ENCODE measurements around the gene MOB1B.

The MOB1B gene

GRCh38 chr4:70914631-70915030, 12.5 kb downstream of the MOB1B start:
- DNase-seq (ENCODE audit: low read depth) = no peak

GRCh38 chr4:70915036-70915815, 13.1 kb downstream of the MOB1B start:
- peak; percentile 18 for DNase-seq (ENCODE audit: low read depth)

- DNase-seq (ENCODE audit: low read depth) = no peak
These were observed 13.8 kb downstream of the MOB1B start for GRCh38 chr4:70915874-70916559.

- no peak for DNase-seq (ENCODE audit: low read depth)
These were observed 18.4 kb downstream of the MOB1B start for GRCh38 chr4:70920592-70920991.

GRCh38 chr4:70925418-70925817, 23.2 kb downstream of the MOB1B start:
- no peak for DNase-seq (ENCODE audit: low read depth)

- no peak for DNase-seq (ENCODE audit: low read depth)
These were observed 23.9 kb downstream of the MOB1B start for GRCh38 chr4:70925899-70926635.

- no peak for DNase-seq (ENCODE audit: low read depth)
These were observed 25.5 kb downstream of the MOB1B start for GRCh38 chr4:70927502-70928137.

GRCh38 chr4:70930530-70931256, 28.5 kb downstream of the MOB1B start:
- DNase-seq (ENCODE audit: low read depth) = no peak

GRCh38 chr4:70931347-70931746, 29.2 kb downstream of the MOB1B start:
- no peak for DNase-seq (ENCODE audit: low read depth)

- DNase-seq (ENCODE audit: low read depth) = no peak
These were observed 30.8 kb downstream of the MOB1B start for GRCh38 chr4:70932984-70933383.

GRCh38 chr4:70935038-70935695, 33.0 kb downstream of the MOB1B start:
- DNase-seq (ENCODE audit: low read depth) = no peak

- no peak for DNase-seq (ENCODE audit: low read depth)
These were observed 34.1 kb downstream of the MOB1B start for GRCh38 chr4:70936200-70936787.

- no peak for DNase-seq (ENCODE audit: low read depth)
These were observed 35.9 kb downstream of the MOB1B start for GRCh38 chr4:70938086-70938485.

- no peak for DNase-seq (ENCODE audit: low read depth)
These were observed 38.0 kb downstream of the MOB1B start for GRCh38 chr4:70940134-70940533.

- no peak for DNase-seq (ENCODE audit: low read depth)
These were observed 40.9 kb downstream of the MOB1B start for GRCh38 chr4:70943114-70943513.

- DNase-seq (ENCODE audit: low read depth) = no peak
These were observed 42.9 kb downstream of the MOB1B start for GRCh38 chr4:70945046-70945445.

- no peak for DNase-seq (ENCODE audit: low read depth)
These were observed 43.4 kb downstream of the MOB1B start for GRCh38 chr4:70945452-70946055.

- no peak for DNase-seq (ENCODE audit: low read depth)
These were observed 44.8 kb downstream of the MOB1B start for GRCh38 chr4:70946939-70947338.

- no peak for DNase-seq (ENCODE audit: low read depth)
These were observed 46.6 kb downstream of the MOB1B start for GRCh38 chr4:70948665-70949260.

GRCh38 chr4:70954032-70954431, 51.9 kb downstream of the MOB1B start:
- no peak for DNase-seq (ENCODE audit: low read depth)

Data from fibroblast of gingiva (primary cell).